NB4 (cell line): ENCODE data around the gene KLHL8.

Experiments
- DNase-seq: peaks from one replicate; pipeline ENCODE4 v3.0.0; 2010; ENCODE audit warnings: low read depth
- H3K4me3 ChIP-seq: one replicate; pipeline ENCODE4 v1.5.1; 2011; ENCODE audit warnings: mild to moderate bottlenecking, low read depth, low read length, moderate library complexity
- CTCF ChIP-seq: IDR thresholded peaks from one replicate; pipeline ENCODE4 v1.5.1; 2012; ENCODE audit warnings: low read depth, low read length
- MYC ChIP-seq: IDR thresholded peaks from 2 replicates; pipeline ENCODE4 v1.6.1; 2011; ENCODE audit warnings: low read depth, low read length
- POLR2A ChIP-seq: IDR thresholded peaks from 2 replicates; pipeline ENCODE4 v1.6.1; 2011; ENCODE audit warnings: mild to moderate bottlenecking; ENCODE audit not compliant: insufficient read length; ENCODE audit errors: extremely low read depth
- TF ChIP-seq, protein P1 (sequence below): IDR thresholded peaks from 2 replicates; pipeline ENCODE4 v1.6.1; 2011; ENCODE audit warnings: low read depth, low read length

The KLHL8 gene

GRCh38 chr4:87117051-87117731 lies 103.2 kb downstream of the KLHL8 start:
- DNase-seq, result no peak
- no peak overlapping the region for H3K4me3 ChIP-seq
- TF ChIP-seq POLR2A (no peak), MYC (no peak)
- TF ChIP-seq, protein P1, sequence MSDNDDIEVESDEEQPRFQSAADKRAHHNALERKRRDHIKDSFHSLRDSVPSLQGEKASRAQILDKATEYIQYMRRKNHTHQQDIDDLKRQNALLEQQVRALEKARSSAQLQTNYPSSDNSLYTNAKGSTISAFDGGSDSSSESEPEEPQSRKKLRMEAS, result no peak

- no peak overlapping the region for H3K4me3 ChIP-seq
- no peak for TF ChIP-seq MYC
- no peak for TF ChIP-seq POLR2A
- no peak for DNase-seq
Measured at GRCh38 chr4:87116231-87116630, 104.2 kb downstream of the KLHL8 start.

DNA sequence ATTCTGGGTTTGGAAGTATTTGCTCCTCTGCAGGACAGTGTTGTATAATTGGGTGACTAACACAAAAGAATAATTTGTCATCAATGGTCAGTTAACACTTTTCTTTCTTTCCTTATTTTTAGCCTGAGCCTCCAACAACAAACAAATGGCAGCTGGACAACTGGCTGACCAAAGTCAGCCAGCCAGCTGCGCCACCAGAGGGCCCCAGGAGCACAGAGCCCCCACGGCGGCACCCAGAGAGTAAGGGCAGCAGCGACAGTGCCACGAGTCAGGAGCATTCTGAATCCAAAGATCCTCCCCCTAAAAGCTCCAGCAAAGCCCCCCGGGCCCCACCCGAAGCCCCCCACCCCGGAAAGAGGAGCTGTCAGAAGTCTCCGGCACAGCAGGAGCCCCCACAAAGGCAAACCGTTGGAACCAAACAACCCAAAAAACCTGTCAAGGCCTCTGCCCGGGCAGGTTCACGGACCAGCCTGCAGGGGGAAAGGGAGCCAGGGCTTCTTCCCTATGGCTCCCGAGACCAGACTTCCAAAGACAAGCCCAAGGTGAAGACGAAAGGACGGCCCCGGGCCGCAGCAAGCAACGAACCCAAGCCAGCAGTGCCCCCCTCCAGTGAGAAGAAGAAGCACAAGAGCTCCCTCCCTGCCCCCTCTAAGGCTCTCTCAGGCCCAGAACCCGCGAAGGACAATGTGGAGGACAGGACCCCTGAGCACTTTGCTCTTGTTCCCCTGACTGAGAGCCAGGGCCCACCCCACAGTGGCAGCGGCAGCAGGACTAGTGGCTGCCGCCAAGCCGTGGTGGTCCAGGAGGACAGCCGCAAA lies 106.0 kb downstream of the KLHL8 start:
- H3K4me3 ChIP-seq, result no peak overlapping the region
- TF ChIP-seq, protein P1, result no peak
- TF ChIP-seq POLR2A, result no peak
- TF ChIP-seq CTCF, result no peak
- no peak for DNase-seq

DNA sequence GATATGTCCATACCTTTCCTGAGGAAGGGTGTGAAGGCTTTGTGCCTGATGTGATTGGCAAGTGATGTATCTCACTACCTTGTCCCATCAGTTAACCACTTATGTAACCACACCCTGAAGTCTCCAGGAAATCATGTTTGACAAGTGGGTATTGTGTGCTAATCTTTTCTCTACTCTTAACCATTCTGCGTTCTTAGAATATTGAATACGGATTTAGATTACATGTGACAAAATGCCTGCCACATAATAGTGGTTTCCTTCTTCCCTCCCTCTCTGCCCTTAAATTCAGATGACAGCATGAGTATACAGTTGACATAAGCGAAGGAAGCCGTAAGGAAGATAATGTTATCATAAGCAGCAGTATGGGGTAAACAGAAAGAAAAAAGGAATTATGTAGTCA lies 108.4 kb downstream of the KLHL8 start:
- no peak for TF ChIP-seq CTCF
- no peak for TF ChIP-seq POLR2A
- no peak for TF ChIP-seq MYC
- TF ChIP-seq, protein P1, result no peak
- H3K4me3 ChIP-seq, result no peak overlapping the region

More for the DNA sequence above, 108.4 kb downstream of the KLHL8 start:
- DNase-seq, result no peak
